Endothelial cell of umbilical vein (primary cell): Measurements from ENCODE around the gene COG4. TPM values are rescaled to one million over a fixed set of nuclear protein-coding genes. Genes with fewer than 3 reads are reported as not detected.

Experiments used
- BruUV-seq: library from RNA; stranded (reverse); fragments of 400-500 nt; replicated peaks from 2 replicates; lab custom pipeline; 2021; lab: Mats Ljungman, UMichigan
- CTCF ChIA-PET: fragments of 300-600, 350-600 bp; sonication (Branson Sonifier 250); formaldehyde crosslinking; loops from one replicate; lab custom pipeline; 2021; ENCODE audit warnings: antibody characterized with exemption, inconsistent platforms; lab: Charles Lee
- POLR2A ChIA-PET: fragments of 300-600, 350-600 bp; sonication (Branson Sonifier 250); formaldehyde crosslinking; loops from one replicate; lab custom pipeline; 2021; ENCODE audit warnings: antibody characterized with exemption, inconsistent platforms; lab: Charles Lee
- DNase-seq: peaks from one replicate; pipeline ENCODE4 v3.0.0-alpha.2; 2011; ENCODE audit warnings: low read depth, low spot score
- FAIRE-seq: peaks from 2 replicates; lab custom pipeline; 2011; peaks lifted over from hg19 to GRCh38; lab: Jason Lieb, UNC
- H2AFZ ChIP-seq: 2 replicates; pipeline ENCODE4 v1.6.0; 2012; ENCODE audit warnings: low read depth, low read length, control low read depth, inconsistent platforms
- H3K27ac ChIP-seq: 2 replicates; pipeline ENCODE4 v1.5.1; 2011; ENCODE audit warnings: low read depth, mild to moderate bottlenecking, control low read depth, low read length, moderate library complexity; ENCODE audit not compliant: insufficient read depth
- H3K27me3 ChIP-seq, 2 experiments: 2 replicates each; pipeline versions ENCODE4 v1.6.0 to v1.6.1; 2011; ENCODE audit warnings: low read length in 2 of 2, mixed read lengths in 1 of 2; ENCODE audit not compliant: control insufficient read depth in 2 of 2, insufficient read depth in 2 of 2
- H3K36me3 ChIP-seq, 2 experiments: 2 replicates in 1 of 2; 3 replicates in 1 of 2; pipeline ENCODE4 v1.5.1; 2011; ENCODE audit warnings: low read length in 2 of 2, mild to moderate bottlenecking in 1 of 2, moderate library complexity in 1 of 2; ENCODE audit not compliant: control insufficient read depth in 2 of 2, insufficient read depth in 2 of 2; ENCODE audit errors: extremely low read depth in 1 of 2
- H3K4me1 ChIP-seq: 3 replicates; pipeline ENCODE4 v1.5.1; 2011; ENCODE audit warnings: mild to moderate bottlenecking, low read length; ENCODE audit not compliant: control insufficient read depth, insufficient read depth; ENCODE audit errors: extremely low read depth
- H3K4me2 ChIP-seq: 2 replicates; pipeline ENCODE4 v1.6.1; 2011; ENCODE audit warnings: low read length, control low read depth, mixed read lengths; ENCODE audit not compliant: insufficient read depth
- H3K4me3 ChIP-seq, 3 experiments: fragments of 200-600 bp in 1 of 3; sonication (generic), shearing (Covaris generic) in 1 of 3; replicated peaks in 1 of 3; 2 replicates each; pipeline ENCODE4 v1.5.1; 2011 to 2016; ENCODE audit warnings: control low read depth in 3 of 3, low read length in 3 of 3, mild to moderate bottlenecking in 2 of 3, inconsistent platforms in 1 of 3, low read depth in 1 of 3, moderate library complexity in 1 of 3; ENCODE audit not compliant: insufficient read depth in 1 of 3
- H3K79me2 ChIP-seq: 2 replicates; pipeline ENCODE4 v1.6.0; 2012; ENCODE audit warnings: low read length, inconsistent platforms; ENCODE audit not compliant: control insufficient read depth, insufficient read depth
- H3K9ac ChIP-seq: replicated peaks from 2 replicates; pipeline ENCODE3; 2011; ENCODE audit warnings: low read length, control low read depth; ENCODE audit not compliant: insufficient read depth; ENCODE audit errors: extremely low read depth
- H3K9me1 ChIP-seq: replicated peaks from 3 replicates; pipeline ENCODE4 v1.6.0; 2011; ENCODE audit warnings: mild to moderate bottlenecking, low read length; ENCODE audit not compliant: control insufficient read depth, insufficient read depth; ENCODE audit errors: extremely low read depth
- H3K9me3 ChIP-seq: replicated peaks from 2 replicates; pipeline ENCODE4 v1.5.1; 2012; ENCODE audit warnings: low read length, inconsistent platforms; ENCODE audit not compliant: control insufficient read depth, insufficient read depth
- H4K20me1 ChIP-seq: replicated peaks from 2 replicates; pipeline ENCODE3; 2011; ENCODE audit warnings: mild to moderate bottlenecking, low read length; ENCODE audit not compliant: control insufficient read depth, insufficient read depth; ENCODE audit errors: extremely low read depth
- EZH2 ChIP-seq: IDR thresholded peaks from 2 replicates; pipeline ENCODE4 v1.6.1; 2012; ENCODE audit warnings: borderline replicate concordance, low read depth, mild to moderate bottlenecking, moderate library complexity, low read length, inconsistent platforms; ENCODE audit not compliant: severe bottlenecking
- FOS ChIP-seq: IDR thresholded peaks from 2 replicates; pipeline ENCODE4 v1.6.1; 2011; ENCODE audit warnings: mild to moderate bottlenecking, low read length, moderate library complexity, borderline replicate concordance; ENCODE audit not compliant: insufficient read depth
- GATA2 ChIP-seq: IDR thresholded peaks from 2 replicates; pipeline ENCODE4 v1.7.0; 2011; ENCODE audit warnings: low read depth, mild to moderate bottlenecking, moderate library complexity, mixed read lengths, low read length; ENCODE audit not compliant: insufficient read length, insufficient read depth
- JUN ChIP-seq: IDR thresholded peaks from 2 replicates; pipeline ENCODE4 v1.6.1; 2011; ENCODE audit warnings: borderline replicate concordance, low read depth; ENCODE audit not compliant: insufficient read length, insufficient read depth
- MYC ChIP-seq: IDR thresholded peaks from one replicate; pipeline ENCODE4 v1.6.1; 2011; ENCODE audit warnings: mild to moderate bottlenecking, low read depth, low read length
- POLR2A ChIP-seq: IDR thresholded peaks from 2 replicates; pipeline ENCODE4 v1.6.1; 2012; ENCODE audit warnings: low read depth, mild to moderate bottlenecking, control low read depth, low read length
- POLR2AphosphoS5 ChIP-seq: IDR thresholded peaks from 2 replicates; pipeline ENCODE4 v1.6.1; 2012; ENCODE audit warnings: low read depth, mild to moderate bottlenecking, control low read depth, low read length, moderate library complexity; ENCODE audit not compliant: insufficient read depth
- dilution Hi-C: fragments of 300-500 bp; cut with MboI; formaldehyde crosslinking; loops from one replicate; pipeline ENCODE4 v1.15.0; 2019; ENCODE audit warnings: low sequenced_read_pairs; ENCODE audit not compliant: extremely low pct_ligation_motif_present
- intact Hi-C: fragments of 100-400 bp; cut with micrococcal nuclease; formaldehyde crosslinking; loops from one replicate; pipeline ENCODE4 v1.10.0; 2022
- polyA plus RNA-seq, 4 experiments: library from polyadenylated mRNA; depleted of rRNA in 3 of 4; stranded (reverse) in 3 of 4; unstranded in 1 of 4; fragments of >200 nt; gene quantifications; 2 replicates each; pipeline versions ENCODE4 v1.2.1 to v1.2.3, GENCODE V29; 2011 to 2012; ENCODE audit warnings: missing spikeins in 1 of 4
- total RNA-seq: library from RNA; stranded (reverse); gene quantifications from 2 replicates; pipeline ENCODE4 v1.2.3, GENCODE V29; 2021
- TF ChIP-seq, protein P1 (sequence below), 2 donors: IDR thresholded peaks; 1 replicate in 1 of 2; 2 replicates in 1 of 2; pipeline ENCODE4 v1.5.1; 2011; ENCODE audit warnings: low read length in 2 of 2, mild to moderate bottlenecking in 2 of 2, moderate library complexity in 2 of 2, control low read depth in 1 of 2, inconsistent platforms in 1 of 2, low read depth in 1 of 2; ENCODE audit not compliant: insufficient read depth in 1 of 2; ENCODE audit errors: extremely low read depth in 1 of 2
- TF ChIP-seq, protein P2 (sequence below): IDR thresholded peaks from 2 replicates; pipeline ENCODE4 v1.6.1; 2011; ENCODE audit not compliant: insufficient read depth, insufficient read length

The COG4 gene
- total and polyA plus RNA-seq, 2 donors (not counting 3 experiments of a cell fraction or from before 2014, with no cell fraction given): 53.7 to 61.2 TPM

DNA sequence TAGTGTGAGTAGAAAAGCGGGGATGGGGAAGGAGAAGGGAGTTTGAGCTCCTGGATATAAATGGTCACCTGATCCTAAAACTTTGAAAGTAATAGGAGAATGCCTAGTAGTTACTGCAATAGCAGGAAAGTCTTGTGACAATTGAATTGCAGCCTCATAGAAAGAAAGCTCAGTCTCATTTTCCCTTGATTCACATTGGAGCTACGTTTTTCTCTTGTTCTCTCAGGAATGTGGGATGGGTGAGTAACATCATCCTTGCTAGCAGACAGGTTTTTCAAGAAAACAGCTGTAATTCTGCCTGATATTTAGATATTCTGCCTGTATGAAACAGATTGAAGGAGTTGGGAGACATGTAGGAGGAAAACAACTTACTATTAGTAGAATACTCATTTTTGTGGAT, 25.6 kb upstream of the COG4 start:
- no peak overlapping the region for H2AFZ ChIP-seq
- ChIA-PET CTCF (interaction anchor here (1.7 to 2.1 kb wide), 2 partner anchors 13 to 105 kb away, joined by 5 to 11 read pairs; no protein-coding TSS in a partner anchor), POLR2A (interaction anchor here (0.6 kb wide), 1 partner anchor 20 kb away, joined by 8 read pairs; no protein-coding TSS in a partner anchor)
- peaks cover 37 to 46% of the 10 kb centered on the region in 2 experiments for H3K36me3 ChIP-seq
- TF ChIP-seq JUN (no peak), EZH2 (no peak)
- BruUV-seq: no TSS peak
- no peak for DNase-seq
- no peaks in the 10 kb centered on the region for H4K20me1 ChIP-seq
- intact Hi-C loops: no loop called here
- H3K4me2 ChIP-seq: no peak overlapping the region
- peaks cover 17% of the 10 kb centered on the region for H3K4me1 ChIP-seq
- no peak overlapping the region for H3K27ac ChIP-seq
- no peaks in the 10 kb centered on the region for H3K27me3 ChIP-seq
- no peaks in the 10 kb centered on the region for H3K9me1 ChIP-seq
- no peak overlapping the region for H3K9ac ChIP-seq
- peaks cover 78% of the 10 kb centered on the region for H3K79me2 ChIP-seq
- no peak for FAIRE-seq
- dilution Hi-C loops: loop anchor here (25.0 kb wide), 1 partner anchor 113 kb away; no protein-coding TSS in a partner anchor
- H3K9me3 ChIP-seq: no peaks in the 10 kb centered on the region
- H3K4me3 ChIP-seq: no peak overlapping the region

DNA sequence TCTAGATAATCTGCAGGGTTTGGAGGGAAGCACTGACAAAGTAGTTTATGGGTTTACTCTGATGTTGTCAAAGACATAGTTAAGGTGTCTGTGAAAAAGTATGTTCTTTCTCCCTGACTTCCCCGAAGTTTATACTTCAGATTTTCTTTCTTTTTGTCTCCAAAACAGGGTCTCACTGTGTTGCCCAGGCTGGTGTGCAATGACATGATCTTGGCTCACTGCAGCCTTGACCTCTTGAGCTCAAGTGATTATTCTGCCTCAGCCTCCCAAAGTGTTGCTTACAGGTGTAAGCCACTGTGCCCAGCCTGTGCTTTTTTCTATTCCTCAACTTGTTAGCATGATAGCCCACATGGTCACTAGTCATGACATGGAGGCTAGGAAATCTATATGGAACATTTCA, 21.2 kb upstream of the COG4 start:
- H3K9me1 ChIP-seq: no peaks in the 10 kb centered on the region
- H3K4me3 ChIP-seq: no peak overlapping the region
- no peak overlapping the region for H3K27ac ChIP-seq
- no peaks in the 10 kb centered on the region for H3K4me1 ChIP-seq
- peaks cover 38 to 47% of the 10 kb centered on the region in 2 experiments for H3K36me3 ChIP-seq
- dilution Hi-C loops: loop anchor here (25.0 kb wide), 1 partner anchor 118 kb away; no protein-coding TSS in a partner anchor
- no peaks in the 10 kb centered on the region for H3K27me3 ChIP-seq
- peaks cover 72% of the 10 kb centered on the region for H3K79me2 ChIP-seq
- ChIA-PET POLR2A (no interaction called here), CTCF (interaction anchor here (1.3 to 1.4 kb wide), 2 partner anchors 109 to 227 kb away, joined by 4 read pairs; no protein-coding TSS in a partner anchor)
- H3K9ac ChIP-seq: no peak overlapping the region
- no TSS peak for BruUV-seq
- H4K20me1 ChIP-seq: peaks cover 2% of the 10 kb centered on the region
- no peak for TF ChIP-seq JUN
- TF ChIP-seq POLR2AphosphoS5: no peak
- TF ChIP-seq FOS: no peak
- TF ChIP-seq, protein P1, sequence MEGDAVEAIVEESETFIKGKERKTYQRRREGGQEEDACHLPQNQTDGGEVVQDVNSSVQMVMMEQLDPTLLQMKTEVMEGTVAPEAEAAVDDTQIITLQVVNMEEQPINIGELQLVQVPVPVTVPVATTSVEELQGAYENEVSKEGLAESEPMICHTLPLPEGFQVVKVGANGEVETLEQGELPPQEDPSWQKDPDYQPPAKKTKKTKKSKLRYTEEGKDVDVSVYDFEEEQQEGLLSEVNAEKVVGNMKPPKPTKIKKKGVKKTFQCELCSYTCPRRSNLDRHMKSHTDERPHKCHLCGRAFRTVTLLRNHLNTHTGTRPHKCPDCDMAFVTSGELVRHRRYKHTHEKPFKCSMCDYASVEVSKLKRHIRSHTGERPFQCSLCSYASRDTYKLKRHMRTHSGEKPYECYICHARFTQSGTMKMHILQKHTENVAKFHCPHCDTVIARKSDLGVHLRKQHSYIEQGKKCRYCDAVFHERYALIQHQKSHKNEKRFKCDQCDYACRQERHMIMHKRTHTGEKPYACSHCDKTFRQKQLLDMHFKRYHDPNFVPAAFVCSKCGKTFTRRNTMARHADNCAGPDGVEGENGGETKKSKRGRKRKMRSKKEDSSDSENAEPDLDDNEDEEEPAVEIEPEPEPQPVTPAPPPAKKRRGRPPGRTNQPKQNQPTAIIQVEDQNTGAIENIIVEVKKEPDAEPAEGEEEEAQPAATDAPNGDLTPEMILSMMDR (IDR thresholded peaks at IDR 0.05; ENCODE audit: extremely low read depth in 1 of 2, insufficient read depth in 1 of 2, low read depth in 1 of 2, low read length in 2 of 2): no peak
- TF ChIP-seq, protein P2, sequence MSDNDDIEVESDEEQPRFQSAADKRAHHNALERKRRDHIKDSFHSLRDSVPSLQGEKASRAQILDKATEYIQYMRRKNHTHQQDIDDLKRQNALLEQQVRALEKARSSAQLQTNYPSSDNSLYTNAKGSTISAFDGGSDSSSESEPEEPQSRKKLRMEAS: no peak
- TF ChIP-seq GATA2: no peak
- no peak for TF ChIP-seq MYC
- TF ChIP-seq EZH2: no peak
- TF ChIP-seq POLR2A: no peak
- no peaks in the 10 kb centered on the region for H3K9me3 ChIP-seq
- H2AFZ ChIP-seq: no peak overlapping the region
- intact Hi-C loops: no loop called here
- FAIRE-seq: no peak
- DNase-seq: no peak
- H3K4me2 ChIP-seq: no peak overlapping the region
